GM12878 (cell line): ENCODE results near the gene BNIP5. TPM values are rescaled to one million over a fixed set of nuclear protein-coding genes. Genes with fewer than 3 reads are reported as not detected.

ENCODE experiments used
- ATAC-seq: fragments of 200-7000 bp; cut with Tn5 transposase; 3 replicates; pipeline ENCODE4 v1.9.1; 2020; ENCODE audit warnings: mild to moderate bottlenecking, moderate library complexity
- BruUV-seq: library from RNA; stranded (reverse); fragments of 400-500 nt; replicated peaks from 2 replicates; lab custom pipeline; 2021; lab: Mats Ljungman, UMichigan
- CTCF ChIA-PET: fragments of 300-600 bp; sonication (Branson Sonifier 250); formaldehyde crosslinking; extraction: SDS; loops from one replicate; lab custom pipeline; 2021; ENCODE audit warnings: inconsistent platforms; lab: Yijun Ruan, JAX
- POLR2A ChIA-PET: fragments of 350-600 bp; formaldehyde crosslinking; extraction: SDS; loops from one replicate; lab custom pipeline; 2021; ENCODE audit warnings: inconsistent platforms; lab: Charles Lee
- RAD21 ChIA-PET: fragments of 300-600 bp; sonication (Branson Sonifier 250); formaldehyde crosslinking; loops from one replicate; lab custom pipeline; 2023; ENCODE audit warnings: antibody characterized with exemption; ENCODE audit not compliant: unreplicated experiment; lab: Charles Lee
- SMC1A ChIA-PET: fragments of 300-600 bp; sonication (Branson Sonifier 250); formaldehyde crosslinking; loops from one replicate; lab custom pipeline; 2023; ENCODE audit not compliant: unreplicated experiment, uncharacterized antibody; lab: Charles Lee
- DNase-seq: peaks from one replicate; pipeline ENCODE4 v3.0.0-alpha.2; 2011; ENCODE audit warnings: low read depth, low spot score
- FAIRE-seq: peaks from 3 replicates; lab custom pipeline; 2011; peaks lifted over from hg19 to GRCh38; lab: Jason Lieb, UNC
- H2AFZ ChIP-seq: 2 replicates; pipeline ENCODE4 v1.6.0; 2011; ENCODE audit warnings: low read depth, low read length, control low read depth; ENCODE audit not compliant: control insufficient read depth
- H3K27ac ChIP-seq: 2 replicates; pipeline ENCODE4 v1.5.1; 2011; ENCODE audit warnings: control low read depth; ENCODE audit not compliant: control insufficient read depth, insufficient read depth
- H3K27me3 ChIP-seq, 2 experiments: replicated peaks in 1 of 2; 2 replicates each; pipeline versions ENCODE4 v1.6.0 to v1.6.1; 2011; ENCODE audit warnings: low read length in 1 of 2; ENCODE audit not compliant: control insufficient read depth in 2 of 2, insufficient read depth in 2 of 2
- H3K36me3 ChIP-seq, 2 experiments: 2 replicates each; pipeline ENCODE4 v1.5.1; 2011; ENCODE audit warnings: low read length in 1 of 2; ENCODE audit not compliant: control insufficient read depth in 2 of 2, insufficient read depth in 2 of 2
- H3K4me1 ChIP-seq: 2 replicates; pipeline ENCODE4 v1.6.1; 2011; ENCODE audit warnings: mild to moderate bottlenecking, low read length, moderate library complexity, mixed read lengths; ENCODE audit not compliant: control insufficient read depth, insufficient read depth
- H3K4me2 ChIP-seq: 2 replicates; pipeline ENCODE4 v1.6.0; 2011; ENCODE audit warnings: control low read depth; ENCODE audit not compliant: control insufficient read depth, insufficient read depth
- H3K4me3 ChIP-seq: fragments of 200-600 bp; sonication (generic); 2 replicates; pipeline ENCODE4 v1.5.1; 2016
- H3K79me2 ChIP-seq: 2 replicates; pipeline ENCODE4 v1.6.0; 2011; ENCODE audit warnings: low read length; ENCODE audit not compliant: control insufficient read depth, insufficient read depth
- H3K9ac ChIP-seq: 2 replicates; pipeline ENCODE4 v1.8.0; 2011; ENCODE audit warnings: low read length, control low read depth, mixed read lengths; ENCODE audit not compliant: control insufficient read depth, insufficient read depth
- H3K9me3 ChIP-seq: replicated peaks from 3 replicates; pipeline ENCODE4 v1.5.1; 2011; ENCODE audit warnings: mild to moderate bottlenecking, low read length; ENCODE audit not compliant: control insufficient read depth, insufficient read depth
- H4K20me1 ChIP-seq: 2 replicates; pipeline ENCODE4 v1.6.0; 2011; ENCODE audit not compliant: control insufficient read depth, insufficient read depth
- BMI1 ChIP-seq: fragments of 450-650 bp; IDR thresholded peaks from 2 replicates; pipeline ENCODE4 v1.6.1; 2016; ENCODE audit warnings: mild to moderate bottlenecking, moderate library complexity, borderline replicate concordance
- PKNOX1 ChIP-seq: fragments of 450-650 bp; IDR thresholded peaks from 2 replicates; pipeline ENCODE4 v1.6.1; 2016; ENCODE audit warnings: mild to moderate bottlenecking
- ZNF622 ChIP-seq: fragments of 450-650 bp; IDR thresholded peaks from 2 replicates; pipeline ENCODE4 v1.6.1; 2017; ENCODE audit warnings: mild to moderate bottlenecking, inconsistent platforms
- WGBS: methylation state at CpG from one replicate; pipeline ENCODE4 v1.1.6; 2016; ENCODE audit warnings: low lambda C conversion rate; ENCODE audit not compliant: insufficient replicate concordance, insufficient coverage; ENCODE audit errors: missing lambda C conversion rate; 5-methylcytosine and 5-hydroxymethylcytosine counted together
- in situ Hi-C: fragments of 300-500 bp; cut with MboI; formaldehyde crosslinking; loops from 9 replicates; pipeline ENCODE4 v1.14.3; 2018; ENCODE audit warnings: mixed read lengths
- intact Hi-C: fragments of 100-400 bp; cut with micrococcal nuclease; formaldehyde crosslinking; loops from one replicate; pipeline ENCODE4 v1.14.2; 2022; ENCODE audit not compliant: unreplicated experiment
- polyA plus RNA-seq, 11 experiments: library from polyadenylated mRNA; depleted of rRNA in 4 of 11; unstranded in 6 of 11; stranded (reverse) in 5 of 11; fragments of >200 nt; fragmentation: Nextera tagmentation in 4 of 11; fragmentation: Illumina TruSeq in 1 of 11; extraction: Ambion mirVana in 4 of 11; extraction: Trizol in 1 of 11; gene quantifications; 1 replicate in 1 of 11; 2 replicates in 10 of 11; pipeline versions ENCODE4 v1.2.1 to v1.2.3, GENCODE V29; 2011 to 2016; ENCODE audit warnings: inconsistent platforms in 2 of 11, missing spikeins in 2 of 11, low read depth in 1 of 11
- total RNA-seq, 4 experiments: library from RNA; depleted of rRNA in 3 of 4; stranded (reverse); fragments of >200 nt in 3 of 4; fragmentation: Illumina TruSeq in 1 of 4; extraction: Trizol in 1 of 4; gene quantifications; 2 replicates each; pipeline versions ENCODE4 v1.2.1 to v1.2.3, GENCODE V29; 2013 to 2021

The BNIP5 gene
- total and polyA plus RNA-seq, 10 of the 15 experiments (the other 5 are each of a cell fraction or from before 2014, with no cell fraction given), result 0.02 to 0.68 (median 0.05) TPM; not detected in 2

GRCh38 chr6:36345681-36346466, 9.2 kb upstream of the BNIP5 start:
- in situ Hi-C loops, result no loop called here
- intact Hi-C loops, result no loop called here
- H3K9ac ChIP-seq, result no peak overlapping the region
- WGBS, result 67% methylated on average over 13 of the region's 13 CpGs
- ChIA-PET SMC1A (interaction anchor here (13.7 kb wide), 1 partner anchor 14 kb away, joined by 386 read pairs; no protein-coding TSS in a partner anchor), RAD21 (interaction anchor here (0.5 to 1.1 kb wide), 4 partner anchors 12 to 249 kb away, joined by 3 to 5 read pairs (median 4); no protein-coding TSS in a partner anchor), CTCF (interaction anchor here (1.2 to 19.9 kb wide), 2 partner anchors 11 to 19 kb away, joined by 3 to 483 read pairs; no protein-coding TSS in a partner anchor), POLR2A (interaction anchor here (0.6 to 3.0 kb wide), 4 partner anchors 9 to 236 kb away, joined by 4 to 9 read pairs (median 6); partner anchors contain the start of gene BNIP5)
- H3K4me2 ChIP-seq, result no peak overlapping the region
- no peak for ATAC-seq
- no peak for FAIRE-seq
- H3K9me3 ChIP-seq, result no peaks in the 10 kb centered on the region
- no peak overlapping the region for H3K27ac ChIP-seq
- no peaks in the 10 kb centered on the region for H3K36me3 ChIP-seq
- BruUV-seq, result no TSS peak
- H3K4me1 ChIP-seq, result peaks cover 10% of the 10 kb centered on the region
- H3K27me3 ChIP-seq, result no peaks in the 10 kb centered on the region
- H3K4me3 ChIP-seq, result no peak overlapping the region
- H4K20me1 ChIP-seq, result no peaks in the 10 kb centered on the region
- DNase-seq, result no peak
- H2AFZ ChIP-seq, result no peak overlapping the region
- peak; percentile 81 for TF ChIP-seq PKNOX1
- no peak for TF ChIP-seq ZNF622
- TF ChIP-seq BMI1, result 0 out of 2 replicates have a peak, but pooled peaks have one; percentile 21
- TF ChIP-seq, all 136 proteins: peak for 2
- no peaks in the 10 kb centered on the region for H3K79me2 ChIP-seq
